HUES64 (cell line): ENCODE results near the gene KCNG2.
"Not testable (repeated sequence)": the region's sequence is repeated elsewhere in the genome, so short reads cannot be mapped to it uniquely, and the experiment has no call there.

Experiments
- H3K27ac ChIP-seq: 2 replicates; pipeline ENCODE4 v1.7.0; 2013; ENCODE audit warnings: low read depth, low read length, inconsistent platforms
- H3K27me3 ChIP-seq: 2 replicates; pipeline ENCODE4 v1.6.1; 2013; ENCODE audit warnings: mild to moderate bottlenecking, low read length; ENCODE audit not compliant: insufficient read depth
- H3K36me3 ChIP-seq: 2 replicates; pipeline ENCODE4 v1.6.1; 2013; ENCODE audit warnings: mild to moderate bottlenecking, low read length; ENCODE audit not compliant: insufficient read depth
- H3K4me1 ChIP-seq: 2 replicates; pipeline ENCODE4 v1.6.1; 2013; ENCODE audit warnings: mild to moderate bottlenecking, low read length, moderate library complexity; ENCODE audit not compliant: insufficient read depth
- H3K4me3 ChIP-seq: 2 replicates; pipeline ENCODE4 v1.5.1; 2013; ENCODE audit warnings: mild to moderate bottlenecking, low read length, moderate library complexity
- H3K9ac ChIP-seq: 2 replicates; pipeline ENCODE4 v1.6.1; 2013; ENCODE audit warnings: mild to moderate bottlenecking, low read depth, low read length
- H3K9me3 ChIP-seq: 2 replicates; pipeline ENCODE4 v1.6.1; 2013; ENCODE audit warnings: low read depth, low read length; ENCODE audit not compliant: insufficient read depth
- WGBS: fragments of 150-250, 120-280 bp; methylation state at CpG from one replicate; pipeline ENCODE4 v1.1.7; 2013; ENCODE audit warnings: missing lambda C conversion rate; 5-methylcytosine and 5-hydroxymethylcytosine counted together

Gene KCNG2

DNA sequence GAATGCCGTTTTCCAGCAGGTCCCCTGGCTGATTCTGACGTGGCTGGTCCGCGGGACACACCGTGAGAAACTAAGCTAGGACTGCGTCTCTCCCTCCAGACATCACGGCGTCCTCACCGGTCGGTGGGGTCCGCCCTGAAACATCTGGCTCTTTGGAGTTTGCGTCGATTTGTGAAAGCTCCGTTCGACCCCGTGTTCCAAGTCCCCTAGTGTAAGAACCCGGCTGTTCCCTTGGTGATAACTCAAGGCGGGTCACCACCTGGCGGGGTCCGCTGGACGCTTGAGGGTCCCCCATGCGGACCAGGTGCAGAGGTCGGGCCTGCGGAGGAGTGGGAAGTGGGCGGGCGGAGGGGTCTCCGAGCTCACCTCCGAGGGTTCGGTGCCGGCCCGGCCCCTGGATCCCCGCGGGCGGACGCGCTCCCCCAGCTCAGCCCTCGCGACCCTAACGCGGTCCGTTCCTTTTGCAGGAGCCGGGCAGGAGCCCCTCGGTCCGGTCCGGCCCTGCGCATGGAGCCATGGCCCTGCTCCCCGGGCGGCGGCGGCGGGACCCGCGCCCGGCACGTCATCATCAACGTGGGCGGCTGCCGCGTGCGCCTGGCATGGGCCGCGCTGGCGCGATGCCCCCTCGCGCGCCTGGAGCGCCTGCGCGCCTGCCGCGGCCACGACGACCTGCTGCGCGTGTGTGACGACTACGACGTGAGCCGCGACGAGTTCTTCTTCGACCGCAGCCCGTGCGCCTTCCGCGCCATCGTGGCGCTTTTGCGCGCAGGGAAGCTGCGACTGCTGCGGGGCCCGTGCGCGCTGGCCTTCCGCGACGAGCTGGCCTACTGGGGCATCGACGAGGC, 65.6 kb downstream of the KCNG2 start:
- no peak overlapping the region for H3K4me3 ChIP-seq
- H3K9me3 ChIP-seq, result no peaks in the 10 kb centered on the region
- H3K27ac ChIP-seq, result no peak overlapping the region
- WGBS, result 96% methylated on average over 102 of the region's 102 CpGs
- H3K9ac ChIP-seq, result no peak overlapping the region
- H3K27me3 ChIP-seq, result no peaks in the 10 kb centered on the region
- H3K36me3 ChIP-seq, result no peaks in the 10 kb centered on the region
- H3K4me1 ChIP-seq, result no peaks in the 10 kb centered on the region

DNA sequence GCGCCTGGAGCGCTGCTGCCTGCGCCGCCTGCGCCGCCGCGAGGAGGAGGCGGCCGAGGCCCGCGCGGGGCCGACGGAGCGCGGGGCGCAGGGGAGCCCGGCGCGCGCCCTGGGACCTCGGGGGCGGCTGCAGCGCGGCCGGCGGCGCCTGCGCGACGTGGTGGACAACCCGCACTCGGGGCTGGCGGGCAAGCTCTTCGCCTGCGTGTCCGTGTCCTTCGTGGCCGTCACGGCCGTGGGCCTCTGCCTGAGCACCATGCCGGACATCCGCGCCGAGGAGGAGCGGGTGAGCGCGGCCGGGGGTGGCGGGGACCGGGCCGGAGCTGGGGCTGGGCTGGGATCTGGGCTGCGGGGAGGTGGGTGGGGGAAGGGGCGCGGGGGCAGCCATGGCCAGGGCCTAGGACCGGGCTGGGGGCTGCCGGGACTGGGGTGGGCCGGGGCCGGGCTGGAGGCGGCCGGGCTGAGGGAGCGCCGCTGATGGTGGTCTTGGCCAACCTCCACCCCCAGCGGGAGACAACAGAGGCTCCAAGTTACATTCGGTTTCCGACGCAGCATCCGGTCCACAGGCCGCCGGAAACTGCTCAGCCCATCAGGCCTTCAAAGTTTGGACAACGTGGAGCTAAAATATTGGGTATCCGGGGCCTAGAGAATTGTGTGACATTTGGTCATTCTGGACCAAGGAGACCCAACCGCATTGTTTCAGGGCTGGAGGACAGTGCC, 66.4 kb downstream of the KCNG2 start:
- H3K36me3 ChIP-seq, result no peaks in the 10 kb centered on the region
- no peaks in the 10 kb centered on the region for H3K27me3 ChIP-seq
- no peak overlapping the region for H3K9ac ChIP-seq
- no peaks in the 10 kb centered on the region for H3K4me1 ChIP-seq
- 96% methylated on average over 74 of the region's 74 CpGs for WGBS
- H3K27ac ChIP-seq, result no peak overlapping the region
- no peaks in the 10 kb centered on the region for H3K9me3 ChIP-seq
- H3K4me3 ChIP-seq, result no peak overlapping the region

DNA sequence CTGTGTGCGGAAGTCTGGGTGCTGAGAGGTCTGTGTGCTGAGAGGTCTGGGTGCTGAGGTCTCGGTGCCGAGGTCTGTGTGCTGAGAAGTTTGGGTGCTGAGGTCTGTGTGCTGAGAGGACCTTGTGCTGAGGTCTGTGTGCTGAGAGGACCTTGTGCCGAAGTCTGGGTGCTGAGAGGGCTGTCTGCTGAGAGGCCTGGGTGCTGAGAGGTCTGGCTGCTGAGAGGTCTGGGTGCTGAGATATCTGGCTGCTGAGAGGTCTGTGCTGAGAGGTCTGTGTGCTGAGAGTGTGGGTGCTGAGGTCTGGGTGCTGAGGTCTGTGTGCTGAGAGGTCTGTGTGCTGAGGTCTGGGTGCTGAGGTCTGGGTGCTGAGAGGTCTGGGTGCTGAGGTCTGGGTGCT, 67.2 kb downstream of the KCNG2 start:
- H3K9me3 ChIP-seq, H3K27ac ChIP-seq, H3K27me3 ChIP-seq, H3K9ac ChIP-seq, H3K4me3 ChIP-seq, H3K36me3 ChIP-seq, H3K4me1 ChIP-seq: not testable (repeated sequence)
- WGBS, result 92% methylated on average over 4 of the region's 4 CpGs

DNA sequence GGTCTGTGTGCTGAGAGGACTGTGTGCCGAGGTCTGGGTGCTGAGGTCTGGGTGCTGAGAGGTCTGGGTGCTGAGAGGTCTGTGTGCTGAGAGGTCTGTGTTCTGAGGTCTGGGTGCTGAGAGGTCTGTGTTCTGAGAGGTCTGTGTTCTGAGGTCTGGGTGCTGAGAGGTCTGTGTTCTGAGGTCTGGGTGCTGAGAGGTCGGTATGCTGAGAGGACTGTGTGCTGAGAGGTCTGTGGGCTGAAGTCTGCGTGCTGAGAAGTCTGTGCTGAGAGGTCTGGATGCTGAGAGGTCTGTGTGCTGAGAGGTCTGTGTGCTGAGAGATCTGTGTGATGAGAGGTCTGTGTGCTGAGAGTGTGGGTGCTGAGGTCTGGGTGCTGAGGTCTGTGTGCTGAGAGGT, 68.2 kb downstream of the KCNG2 start:
- not testable (repeated sequence) for H3K36me3 ChIP-seq, H3K4me3 ChIP-seq
- 83% methylated on average over 3 of the region's 3 CpGs for WGBS

DNA sequence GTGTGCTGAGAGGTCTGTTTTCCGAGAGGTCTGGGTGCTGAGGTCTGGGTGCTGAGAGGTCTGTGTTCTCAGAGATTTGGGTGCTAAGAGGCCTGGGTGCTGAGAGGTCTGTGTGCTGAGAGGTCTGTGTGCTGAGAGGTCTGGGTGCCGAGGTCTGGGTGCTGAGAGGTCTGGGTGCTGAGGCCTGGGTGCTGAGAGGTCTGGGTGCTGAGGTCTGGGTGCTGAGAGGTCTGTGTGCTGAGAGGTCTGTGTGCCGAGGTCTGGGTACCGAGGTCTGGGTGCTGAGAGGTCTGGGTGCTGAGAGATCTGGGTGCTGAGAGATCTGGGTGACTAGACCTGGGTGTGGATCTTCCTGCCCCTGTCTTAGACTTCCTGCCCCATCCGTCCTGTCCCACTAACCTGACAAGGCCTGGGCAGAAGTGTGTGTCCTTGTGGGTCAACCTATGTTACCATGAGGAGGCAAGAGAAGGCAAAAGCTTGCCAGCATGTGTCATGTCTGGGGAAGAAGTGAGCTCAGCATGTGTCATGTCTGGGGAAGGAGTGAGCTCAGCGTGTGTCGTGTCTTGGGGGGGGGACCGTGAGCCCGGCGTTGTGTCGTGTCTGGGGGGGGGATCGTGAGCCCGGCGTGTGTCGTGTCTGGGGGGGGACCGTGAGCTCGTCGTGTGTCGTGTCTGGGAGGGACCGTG, 69.3 kb downstream of the KCNG2 start:
- 94% methylated on average over 20 of the region's 20 CpGs for WGBS
- no peaks in the 10 kb centered on the region for H3K27me3 ChIP-seq
- H3K27ac ChIP-seq, result no peak overlapping the region
- no peaks in the 10 kb centered on the region for H3K9me3 ChIP-seq
- H3K36me3 ChIP-seq, result no peaks in the 10 kb centered on the region
- H3K4me1 ChIP-seq, result no peaks in the 10 kb centered on the region
- no peak overlapping the region for H3K9ac ChIP-seq
- H3K4me3 ChIP-seq, result no peak overlapping the region

More for the DNA sequence above, 68.2 kb downstream of the KCNG2 start:
- H3K9me3 ChIP-seq, H3K27ac ChIP-seq, H3K9ac ChIP-seq, H3K27me3 ChIP-seq, H3K4me1 ChIP-seq: not testable (repeated sequence)

DNA sequence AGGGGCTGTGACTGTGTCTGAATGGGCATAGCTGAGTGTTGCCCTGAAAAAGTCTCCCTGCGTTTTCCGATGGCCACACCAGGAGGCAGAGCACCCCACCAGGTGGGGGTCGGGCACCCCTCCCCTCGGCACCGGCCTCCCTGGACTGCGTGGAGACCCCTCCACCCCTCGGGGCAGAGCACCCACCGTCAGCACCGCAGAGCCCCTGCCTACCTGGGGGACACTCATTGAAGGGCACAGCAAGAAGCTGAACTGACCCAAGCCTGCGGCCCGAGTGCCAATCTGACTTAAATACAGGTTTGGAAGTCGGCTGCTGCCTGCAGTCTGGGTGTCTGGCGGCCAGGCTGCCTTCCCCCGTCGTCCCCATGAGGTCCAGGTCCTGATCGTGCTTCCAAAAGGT, 69.9 kb downstream of the KCNG2 start:
- Histone ChIP-seq H3K4me3 (no peak overlapping the region), H3K9me3 (no peaks in the 10 kb centered on the region), H3K27me3 (no peaks in the 10 kb centered on the region), H3K27ac (no peak overlapping the region), H3K4me1 (no peaks in the 10 kb centered on the region), H3K9ac (no peak overlapping the region), H3K36me3 (no peaks in the 10 kb centered on the region)
- 93% methylated on average over 16 of the region's 16 CpGs for WGBS

DNA sequence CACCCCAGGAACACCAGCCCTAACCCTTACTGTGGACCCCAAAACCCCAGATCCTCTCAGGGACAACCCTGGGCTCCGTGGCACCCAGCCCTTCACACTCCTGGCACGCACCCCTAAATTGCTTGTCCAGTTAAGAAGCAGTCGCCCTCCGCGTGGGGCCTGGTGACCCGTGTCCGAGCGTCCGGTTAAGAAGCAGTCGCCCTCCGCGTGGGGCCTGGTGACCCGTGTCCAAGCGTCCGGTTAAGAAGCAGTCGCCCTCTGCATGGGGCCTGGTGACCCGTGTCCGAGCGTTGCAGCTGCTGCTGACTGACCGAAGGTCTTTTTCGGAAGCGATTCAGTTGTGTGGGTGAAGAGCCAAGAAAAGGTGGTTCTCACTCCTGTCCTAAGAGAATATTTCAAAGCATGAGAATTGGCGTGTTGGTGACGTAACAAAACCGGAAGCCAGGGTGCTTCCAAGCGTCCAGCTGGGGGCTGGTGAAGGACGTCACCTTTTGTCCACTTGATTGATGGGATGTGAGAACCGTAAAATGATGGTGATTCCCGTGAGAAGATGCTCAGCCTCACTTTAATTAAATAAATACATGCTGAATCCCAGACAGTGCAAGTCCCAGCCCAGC, 70.5 kb downstream of the KCNG2 start:
- no peaks in the 10 kb centered on the region for H3K4me1 ChIP-seq
- H3K4me3 ChIP-seq, result no peak overlapping the region
- H3K9ac ChIP-seq, result no peak overlapping the region
- no peaks in the 10 kb centered on the region for H3K36me3 ChIP-seq
- 96% methylated on average over 29 of the region's 29 CpGs for WGBS
- H3K27ac ChIP-seq, result no peak overlapping the region
- no peaks in the 10 kb centered on the region for H3K27me3 ChIP-seq
- H3K9me3 ChIP-seq, result no peaks in the 10 kb centered on the region

DNA sequence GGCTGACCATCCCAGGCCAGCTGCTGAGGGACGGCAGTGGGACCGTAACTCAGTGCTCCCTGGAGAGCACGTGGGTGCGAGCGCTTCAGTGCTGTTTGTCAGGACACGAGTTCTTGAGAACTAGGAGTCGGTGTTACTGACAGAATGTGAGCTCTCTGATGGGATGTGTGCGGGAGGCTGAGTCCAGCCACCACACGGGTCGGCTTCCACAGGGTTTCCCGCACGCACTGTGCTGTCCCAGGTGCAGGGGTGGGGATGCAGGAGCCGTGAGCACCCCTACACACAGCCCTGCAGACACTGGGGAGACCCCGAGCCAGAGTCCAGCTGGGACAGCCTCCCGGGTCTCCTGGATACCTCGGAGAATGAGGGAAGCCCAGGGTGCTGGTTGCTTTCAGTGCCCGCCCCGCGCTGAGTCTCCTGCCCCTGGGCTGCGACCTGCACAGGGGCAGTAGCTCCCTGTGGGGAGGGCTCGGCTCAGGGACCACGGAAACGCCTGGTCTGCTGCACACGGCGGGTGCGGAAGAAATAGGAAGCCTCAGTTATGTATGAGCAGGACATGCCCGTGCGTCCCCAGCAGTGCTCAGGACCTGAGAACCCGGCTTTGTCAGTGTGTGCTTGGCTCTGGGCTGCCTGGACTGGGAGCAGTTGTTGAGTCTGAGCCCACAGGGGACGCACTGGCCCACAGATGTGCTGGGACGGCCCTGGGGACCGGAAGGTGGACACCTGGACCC, 71.2 kb downstream of the KCNG2 start:
- no peak overlapping the region for H3K27ac ChIP-seq
- H3K4me1 ChIP-seq, result no peaks in the 10 kb centered on the region
- H3K9ac ChIP-seq, result no peak overlapping the region
- WGBS, result 91% methylated on average over 32 of the region's 32 CpGs
- H3K27me3 ChIP-seq, result no peaks in the 10 kb centered on the region
- H3K4me3 ChIP-seq, result no peak overlapping the region
- no peaks in the 10 kb centered on the region for H3K9me3 ChIP-seq
- no peaks in the 10 kb centered on the region for H3K36me3 ChIP-seq

DNA sequence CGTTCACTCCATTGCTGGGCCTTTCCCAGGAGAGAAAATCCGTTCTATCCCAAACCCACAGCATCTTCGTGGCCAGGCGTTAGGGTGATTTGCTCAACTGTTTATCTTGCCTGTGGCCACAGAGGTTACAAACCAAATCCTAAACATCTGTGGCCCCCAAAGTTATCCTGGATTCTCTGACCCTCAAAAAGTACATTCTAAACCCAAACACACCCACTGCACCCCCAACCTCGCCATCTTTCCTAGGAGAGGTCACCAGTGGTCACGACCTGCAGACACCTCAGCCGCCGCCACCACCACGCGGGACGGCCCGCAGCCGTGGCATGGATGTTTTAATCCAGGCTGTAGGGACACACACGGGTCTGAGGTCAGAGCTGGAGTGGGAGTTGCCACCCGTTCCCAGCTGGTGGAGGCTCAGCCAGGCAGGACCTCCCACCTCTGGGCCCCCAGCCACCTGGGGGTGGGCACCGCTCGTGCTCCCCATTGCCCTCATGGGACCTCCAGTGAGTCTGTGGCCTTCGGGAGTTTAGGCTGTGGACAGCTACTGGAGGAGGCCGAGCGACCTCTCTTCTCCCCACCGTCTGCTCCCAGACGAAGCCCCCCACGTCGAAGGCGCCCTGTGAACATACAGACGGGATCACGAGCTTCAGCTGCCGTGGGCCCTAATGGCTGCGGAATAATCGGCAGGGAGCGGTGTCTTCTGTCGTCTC, 72.0 kb downstream of the KCNG2 start:
- H3K36me3 ChIP-seq, result no peaks in the 10 kb centered on the region
- no peak overlapping the region for H3K9ac ChIP-seq
- no peaks in the 10 kb centered on the region for H3K9me3 ChIP-seq
- H3K4me1 ChIP-seq, result no peaks in the 10 kb centered on the region
- WGBS, result 96% methylated on average over 31 of the region's 32 CpGs
- no peak overlapping the region for H3K4me3 ChIP-seq
- no peak overlapping the region for H3K27ac ChIP-seq
- H3K27me3 ChIP-seq, result no peaks in the 10 kb centered on the region

DNA sequence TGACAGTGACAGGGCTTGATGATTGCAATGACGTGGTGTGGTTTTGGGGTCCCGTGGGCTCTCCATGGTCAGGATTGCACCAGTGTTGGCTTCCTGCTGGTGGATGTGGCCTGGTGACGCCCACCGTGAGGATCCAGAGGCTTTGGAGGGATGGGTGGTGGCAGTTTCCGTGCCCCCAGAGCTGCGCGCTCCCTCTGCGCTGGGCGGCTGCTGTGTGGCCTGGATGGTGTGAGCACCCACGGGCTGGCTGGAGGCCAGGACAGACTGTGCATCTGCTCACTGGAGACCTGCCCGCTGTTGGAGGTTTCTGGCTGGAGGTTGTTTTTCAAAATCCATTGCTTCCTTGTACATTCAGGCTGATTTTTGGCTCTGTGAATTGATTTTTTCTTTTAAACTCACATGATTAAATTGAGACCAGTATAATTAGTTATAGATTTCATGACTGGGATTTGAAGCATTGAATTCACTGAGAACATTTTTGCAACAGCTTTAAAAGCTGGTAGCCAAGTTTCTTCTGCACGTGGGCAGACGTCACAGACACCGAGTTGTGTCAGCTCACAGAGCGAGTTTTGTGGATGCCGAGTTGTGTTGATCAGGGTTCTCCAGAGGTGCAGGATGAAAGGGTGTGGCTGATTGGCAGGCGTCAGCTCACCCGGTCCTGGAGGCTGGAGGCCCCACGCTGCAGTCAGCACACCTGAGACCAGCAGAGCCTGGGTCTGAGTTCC, 72.7 kb downstream of the KCNG2 start:
- H3K4me3 ChIP-seq, result no peak overlapping the region
- H3K27me3 ChIP-seq, result no peaks in the 10 kb centered on the region
- H3K36me3 ChIP-seq, result no peaks in the 10 kb centered on the region
- 95% methylated on average over 19 of the region's 19 CpGs for WGBS
- H3K4me1 ChIP-seq, result no peaks in the 10 kb centered on the region
- no peaks in the 10 kb centered on the region for H3K9me3 ChIP-seq
- no peak overlapping the region for H3K9ac ChIP-seq
- no peak overlapping the region for H3K27ac ChIP-seq
